RWPE2 (cell line): Measurements from ENCODE around the gene SEMA3A.

Experiments
- ATAC-seq: fragments of 200-7000 bp; cut with Tn5 transposase; 3 replicates; pipeline ENCODE4 v1.9.1; 2021; ENCODE audit warnings: low read depth
- DNase-seq: peaks from one replicate; pipeline ENCODE4 v3.0.0-alpha.2; 2020; ENCODE audit warnings: low spot score
- H3K27ac ChIP-seq: fragments of 450-650 bp; 2 replicates; pipeline ENCODE4 v1.5.1; 2017; ENCODE audit warnings: mild to moderate bottlenecking; ENCODE audit not compliant: poor library complexity, severe bottlenecking
- H3K27me3 ChIP-seq: fragments of 250-450 bp; sonication (Bioruptor Pico); 2 replicates; pipeline ENCODE4 v1.5.1; 2021; ENCODE audit warnings: mild to moderate bottlenecking, moderate library complexity; ENCODE audit not compliant: insufficient read depth, poor library complexity, severe bottlenecking
- H3K36me3 ChIP-seq: fragments of 250-450 bp; sonication (Bioruptor Pico); 2 replicates; pipeline ENCODE4 v1.5.1; 2020; ENCODE audit warnings: low read depth, mild to moderate bottlenecking, moderate library complexity
- H3K4me1 ChIP-seq: fragments of 250-450 bp; sonication (Bioruptor Pico); 2 replicates; pipeline ENCODE4 v1.5.1; 2021; ENCODE audit warnings: mild to moderate bottlenecking, moderate library complexity; ENCODE audit not compliant: insufficient read depth, poor library complexity, severe bottlenecking
- H3K4me3 ChIP-seq: fragments of 250-450 bp; sonication (Bioruptor Pico); 2 replicates; pipeline ENCODE4 v1.5.1; 2021; ENCODE audit warnings: mild to moderate bottlenecking, moderate library complexity; ENCODE audit not compliant: severe bottlenecking
- H3K9me3 ChIP-seq: fragments of 250-450 bp; sonication (Bioruptor Pico); 2 replicates; pipeline ENCODE4 v1.5.1; 2021; ENCODE audit warnings: mild to moderate bottlenecking, moderate library complexity; ENCODE audit not compliant: severe bottlenecking
- CTCF ChIP-seq: fragments of 450-650 bp; IDR thresholded peaks from one replicate; pipeline ENCODE4 v1.5.1; 2017; ENCODE audit warnings: mild to moderate bottlenecking, moderate library complexity; ENCODE audit not compliant: poor library complexity, severe bottlenecking

Gene SEMA3A

GRCh38 chr7:84040355-84040754, 154.2 kb downstream of the SEMA3A start:
- H3K36me3 ChIP-seq: no peaks in the 10 kb centered on the region
- H3K27ac ChIP-seq: no peak overlapping the region
- no peak overlapping the region for H3K4me3 ChIP-seq
- TF ChIP-seq CTCF: no peak
- no peak for DNase-seq
- ATAC-seq: no peak
- H3K4me1 ChIP-seq: peaks cover 12% of the 10 kb centered on the region
- H3K27me3 ChIP-seq: no peaks in the 10 kb centered on the region
- no peaks in the 10 kb centered on the region for H3K9me3 ChIP-seq

GRCh38 chr7:84039432-84039831, 155.2 kb downstream of the SEMA3A start:
- no peak overlapping the region for H3K4me3 ChIP-seq
- no peak for ATAC-seq
- no peak overlapping the region for H3K27ac ChIP-seq
- TF ChIP-seq CTCF: no peak
- H3K36me3 ChIP-seq: no peaks in the 10 kb centered on the region
- no peaks in the 10 kb centered on the region for H3K9me3 ChIP-seq
- H3K4me1 ChIP-seq: peaks cover 12% of the 10 kb centered on the region
- DNase-seq: no peak
- H3K27me3 ChIP-seq: no peaks in the 10 kb centered on the region

- DNase-seq (no peak), ATAC-seq (no peak)
- H3K9me3 ChIP-seq: no peaks in the 10 kb centered on the region
- H3K4me3 ChIP-seq: no peak overlapping the region
- no peak for TF ChIP-seq CTCF
- no peaks in the 10 kb centered on the region for H3K36me3 ChIP-seq
- no peak overlapping the region for H3K27ac ChIP-seq
- peaks cover 23% of the 10 kb centered on the region for H3K4me1 ChIP-seq
- no peaks in the 10 kb centered on the region for H3K27me3 ChIP-seq
Measured at GRCh38 chr7:84027678-84028077, 166.9 kb downstream of the SEMA3A start.

- no peak for DNase-seq
- Histone ChIP-seq H3K27ac (peak overlapping the region; percentile 70), H3K4me1 (peaks cover 36% of the 10 kb centered on the region), H3K9me3 (no peaks in the 10 kb centered on the region), H3K27me3 (no peaks in the 10 kb centered on the region), H3K4me3 (no peak overlapping the region), H3K36me3 (no peaks in the 10 kb centered on the region)
- no peak for TF ChIP-seq CTCF
- ATAC-seq: peak; percentile 81
Measured at GRCh38 chr7:84025332-84025927, 169.2 kb downstream of the SEMA3A start.

GRCh38 chr7:84022684-84023308, 171.8 kb downstream of the SEMA3A start:
- DNase-seq: no peak
- peak; percentile 77 for ATAC-seq
- no peak for TF ChIP-seq CTCF
- Histone ChIP-seq H3K27me3 (no peaks in the 10 kb centered on the region), H3K4me3 (no peak overlapping the region), H3K9me3 (no peaks in the 10 kb centered on the region), H3K36me3 (no peaks in the 10 kb centered on the region), H3K4me1 (peaks cover 36% of the 10 kb centered on the region), H3K27ac (peak overlapping the region; percentile 70)
